ENCODE measurements around the gene THTPA. TPM values are rescaled to one million over a fixed set of nuclear protein-coding genes. Genes with fewer than 3 reads are reported as not detected.

THTPA gene
- total RNA-seq, 1 donor from 2014 or later, result 115 TPM

- no peak for TF ChIP-seq CTCF (IDR thresholded peaks at IDR 0.05)
- peak in 1 of 2 donors; percentile 62 for DNase-seq (ENCODE audit: low spot score in 2 of 2)
- peaks cover 24% of the 10 kb centered on the region for H3K27me3 ChIP-seq
- intact Hi-C loops (cut with DNase I), result no loop called here
- H3K9me3 ChIP-seq, result no peaks in the 10 kb centered on the region
- H3K36me3 ChIP-seq, result no peaks in the 10 kb centered on the region
- H3K4me3 ChIP-seq, result no peak overlapping the region
- no peak overlapping the region for H3K27ac ChIP-seq
- peaks cover 3 to 4% of the 10 kb centered on the region in 2 donors for H3K4me1 ChIP-seq
These were observed 16.8 kb downstream of the THTPA start for GRCh38 chr14:23572836-23573235.

- Histone ChIP-seq H3K4me1 (peaks cover 3 to 4% of the 10 kb centered on the region in 2 donors), H3K27me3 (peaks cover 26% of the 10 kb centered on the region), H3K36me3 (no peaks in the 10 kb centered on the region), H3K4me3 (no peak overlapping the region), H3K9me3 (no peaks in the 10 kb centered on the region), H3K27ac (no peak overlapping the region)
- TF ChIP-seq CTCF (IDR thresholded peaks at IDR 0.05), result no peak
- no peak for DNase-seq (ENCODE audit: low spot score in 2 of 2)
- intact Hi-C loops (cut with DNase I), result no loop called here
These were observed 17.4 kb downstream of the THTPA start for GRCh38 chr14:23573384-23574015.

- Histone ChIP-seq H3K36me3 (no peaks in the 10 kb centered on the region), H3K27me3 (peaks cover 26% of the 10 kb centered on the region), H3K4me1 (peaks cover 3 to 4% of the 10 kb centered on the region in 2 donors), H3K27ac (no peak overlapping the region), H3K4me3 (peak overlapping the region; percentile 11 to 55), H3K9me3 (no peaks in the 10 kb centered on the region)
- DNase-seq (ENCODE audit: low spot score in 2 of 2), result no peak
- no peak for TF ChIP-seq CTCF (IDR thresholded peaks at IDR 0.05)
- intact Hi-C loops (cut with DNase I), result no loop called here
These were observed 21.1 kb downstream of the THTPA start for GRCh38 chr14:23577004-23577681.

GRCh38 chr14:23577710-23578392, 21.8 kb downstream of the THTPA start:
- DNase-seq (ENCODE audit: low spot score in 2 of 2), result no peak
- Histone ChIP-seq H3K27ac (no peak overlapping the region), H3K9me3 (no peaks in the 10 kb centered on the region), H3K36me3 (no peaks in the 10 kb centered on the region), H3K27me3 (peaks cover 26% of the 10 kb centered on the region), H3K4me3 (peak overlapping the region in 1 of 2 donors; percentile 3), H3K4me1 (peaks cover 3 to 4% of the 10 kb centered on the region in 2 donors)
- intact Hi-C loops (cut with DNase I), result no loop called here
- no peak for TF ChIP-seq CTCF (IDR thresholded peaks at IDR 0.05)

- Histone ChIP-seq H3K27ac (no peak within 1 kb of the TSS), H3K4me1 (peaks cover 3 to 4% of the 10 kb centered on the region in 2 donors), H3K4me3 (peak within 1 kb of the TSS in 1 of 2 donors; percentile 3), H3K27me3 (peaks cover 26% of the 10 kb centered on the region), H3K9me3 (no peaks in the 10 kb centered on the region), H3K36me3 (no peaks in the 10 kb centered on the region)
- intact Hi-C loops (cut with DNase I), result no loop called here
- no peak for DNase-seq (ENCODE audit: low spot score in 2 of 2)
- TF ChIP-seq CTCF (IDR thresholded peaks at IDR 0.05), result no peak
These were observed 22.7 kb downstream of the THTPA start, which contains the start of gene JPH4 for GRCh38 chr14:23578560-23579310. Gene JPH4 (minus strand): TSS chr14:23578790. CDS start chr14:23577453, 1,337 bp downstream.

Data from ascending aorta (tissue), 2 donors.